G401.6 (cell line): ENCODE data around the gene MTHFD1L.

Source experiments
- FAIRE-seq: peaks from 2 replicates; lab custom pipeline; 2012; peaks lifted over from hg19 to GRCh38; lab: Jason Lieb, UNC

The MTHFD1L gene

DNA sequence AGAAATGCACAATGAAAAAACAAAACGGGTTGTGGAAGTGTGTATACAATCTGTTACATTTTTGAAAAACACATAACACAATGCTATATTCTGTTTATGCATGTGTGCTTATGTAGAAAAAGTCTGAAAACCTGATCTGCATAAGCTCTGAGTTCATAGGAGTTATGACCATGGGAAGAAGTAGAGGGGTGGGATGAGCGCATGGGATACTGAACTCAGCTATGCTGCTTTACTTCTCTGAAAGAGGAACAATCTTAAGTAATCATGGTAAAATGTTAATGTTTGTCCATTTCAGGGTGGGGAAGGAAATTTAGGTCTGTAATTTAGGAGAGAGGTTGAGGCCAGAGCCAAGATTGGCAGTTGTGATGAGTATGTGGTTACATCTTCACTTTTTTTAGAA lies 126.8 kb downstream of the MTHFD1L start:
- no peak for FAIRE-seq

DNA sequence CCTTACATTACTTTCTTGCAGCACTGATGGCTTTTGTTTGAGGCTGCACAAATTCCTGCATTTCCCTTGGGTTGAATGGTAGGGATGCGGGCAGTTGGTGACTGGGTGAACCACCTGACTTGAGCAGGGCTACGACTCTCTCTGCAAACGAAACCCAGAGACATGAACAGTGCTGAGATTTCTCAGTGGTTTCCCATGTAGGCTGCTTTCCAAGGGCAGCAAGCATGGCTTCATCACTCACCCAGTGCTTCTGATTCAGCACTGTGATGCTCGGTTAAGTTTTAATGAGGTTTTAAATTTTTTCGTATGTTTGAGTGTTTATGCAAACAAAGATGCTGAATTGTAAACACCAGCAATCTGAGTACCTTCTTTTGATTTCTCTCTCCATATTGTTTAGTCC lies 127.2 kb downstream of the MTHFD1L start:
- FAIRE-seq: no peak

DNA sequence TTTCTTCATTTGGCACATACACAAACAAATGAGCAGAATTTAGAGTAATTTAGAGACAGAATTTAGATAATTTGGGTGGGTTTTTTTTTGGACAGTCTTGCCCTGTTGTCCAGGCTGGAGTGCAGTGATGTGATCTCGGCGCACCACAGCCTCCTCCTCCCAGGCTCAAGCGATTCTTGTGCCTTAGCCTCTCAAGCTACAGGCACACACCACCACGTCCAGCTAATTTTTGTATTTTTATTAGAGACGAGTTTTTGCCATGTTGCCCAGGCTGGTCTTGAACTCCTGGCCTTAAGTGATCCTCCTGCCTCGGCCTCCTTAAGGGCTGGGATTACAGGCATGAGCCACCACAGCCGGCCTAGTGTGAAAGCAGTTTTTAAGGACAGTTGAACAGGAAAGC lies 127.8 kb downstream of the MTHFD1L start:
- no peak for FAIRE-seq

DNA sequence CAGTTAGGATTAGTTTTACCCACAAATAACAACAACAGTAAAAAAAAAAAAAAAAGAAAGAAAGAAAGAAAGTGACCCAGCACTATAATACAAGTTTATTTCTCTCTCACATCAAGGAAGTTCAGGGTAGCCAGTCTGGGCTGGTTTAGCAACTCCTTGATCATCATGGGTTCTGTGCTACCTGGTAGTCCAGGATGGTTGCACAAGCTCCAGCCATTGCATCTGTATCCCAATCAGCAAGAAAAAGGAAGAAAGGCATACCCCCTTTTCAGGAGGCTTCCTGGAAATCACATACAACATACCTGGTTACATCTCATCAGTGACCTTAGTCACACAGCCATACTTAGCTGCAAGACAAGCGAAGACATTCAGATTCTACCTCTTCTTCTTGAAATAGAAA lies 128.5 kb downstream of the MTHFD1L start:
- no peak for FAIRE-seq

DNA sequence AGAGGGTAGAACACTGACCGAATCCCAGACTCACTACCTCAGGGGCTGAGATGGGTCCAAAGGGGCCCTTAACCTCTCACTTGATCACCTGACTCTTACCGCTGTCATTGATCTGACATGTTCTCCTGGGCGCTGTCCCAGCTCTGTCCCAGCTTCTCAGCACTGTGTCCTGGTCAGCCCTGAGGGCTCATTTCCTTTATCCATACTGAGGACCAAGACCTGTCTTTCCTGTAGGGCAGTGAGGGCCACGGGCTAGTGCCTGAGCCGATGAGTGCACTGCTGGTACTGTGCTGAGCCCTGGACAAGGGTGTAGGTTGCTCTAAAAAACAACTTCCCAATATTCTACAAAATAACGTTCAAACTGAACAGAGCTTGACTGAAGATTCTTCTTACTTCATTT lies 131.5 kb downstream of the MTHFD1L start:
- FAIRE-seq: no peak

DNA sequence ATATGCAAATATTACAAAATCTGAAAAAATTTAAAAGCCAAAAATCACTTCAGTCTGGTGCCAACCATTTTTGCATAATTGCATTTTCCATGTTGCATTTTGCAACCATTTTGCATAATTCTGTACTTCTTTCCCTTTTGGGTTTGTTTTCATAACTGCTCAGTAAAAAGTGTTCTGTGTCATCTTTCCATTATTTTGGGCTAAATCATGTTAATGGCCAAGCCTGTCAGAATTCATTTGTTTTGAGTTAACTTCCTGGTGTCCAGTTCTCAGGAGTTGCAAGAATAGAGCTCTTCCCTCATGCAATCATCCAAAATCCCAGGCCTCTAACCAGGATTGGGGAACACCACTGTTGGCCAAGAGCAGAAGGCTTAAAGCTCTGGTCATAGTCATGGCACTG lies 133.6 kb downstream of the MTHFD1L start:
- FAIRE-seq: no peak

DNA sequence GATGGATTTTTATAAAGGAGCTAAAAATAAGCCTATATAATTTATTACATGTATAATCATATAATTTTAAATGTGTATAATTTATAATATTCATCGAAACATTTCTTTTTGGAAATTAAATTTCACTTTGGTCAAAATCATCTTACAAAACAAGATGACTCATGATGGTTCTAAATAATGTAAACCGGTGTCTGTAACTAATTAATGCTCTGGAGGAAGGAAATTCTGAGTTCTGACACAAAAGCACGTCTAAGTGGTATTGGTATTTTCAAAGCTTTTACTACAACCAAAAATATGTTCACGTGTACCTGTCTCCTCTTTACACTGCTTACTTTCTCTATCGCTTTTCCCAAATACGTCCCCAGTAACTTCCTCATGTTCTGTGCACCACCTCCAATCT lies 134.1 kb downstream of the MTHFD1L start:
- FAIRE-seq: no peak

DNA sequence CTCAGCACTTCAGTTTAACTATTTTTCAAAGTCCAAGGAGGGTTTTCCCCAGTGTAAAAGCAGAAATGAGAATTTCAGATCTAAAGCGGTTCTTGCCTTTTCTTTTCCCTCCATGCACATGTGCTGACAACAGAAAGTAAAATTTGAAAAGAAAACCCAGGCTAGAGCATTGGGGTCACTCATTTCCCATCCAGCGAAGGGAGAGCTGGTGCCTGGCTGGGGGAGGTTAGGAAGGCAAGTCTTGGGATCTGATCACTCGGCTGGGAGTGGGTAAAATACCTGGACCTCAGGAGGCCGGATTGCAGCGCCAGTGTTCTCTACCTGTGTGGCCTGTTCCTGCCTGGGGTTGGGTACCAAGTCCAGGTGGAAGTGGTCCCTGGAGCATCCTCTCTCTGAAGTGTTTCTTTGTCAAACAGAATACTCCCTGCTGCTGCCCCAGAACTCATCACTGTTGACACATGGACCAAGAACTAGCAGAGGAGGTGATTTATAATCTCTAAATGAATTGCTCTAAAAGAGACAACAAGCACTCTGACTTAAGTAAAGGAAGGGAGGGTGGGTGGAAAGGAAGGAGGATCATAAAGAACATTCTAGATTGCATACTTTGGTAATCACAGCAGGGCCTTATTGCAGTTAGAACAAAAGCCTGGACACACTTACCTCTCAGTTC lies 136.0 kb downstream of the MTHFD1L start:
- FAIRE-seq: no peak

DNA sequence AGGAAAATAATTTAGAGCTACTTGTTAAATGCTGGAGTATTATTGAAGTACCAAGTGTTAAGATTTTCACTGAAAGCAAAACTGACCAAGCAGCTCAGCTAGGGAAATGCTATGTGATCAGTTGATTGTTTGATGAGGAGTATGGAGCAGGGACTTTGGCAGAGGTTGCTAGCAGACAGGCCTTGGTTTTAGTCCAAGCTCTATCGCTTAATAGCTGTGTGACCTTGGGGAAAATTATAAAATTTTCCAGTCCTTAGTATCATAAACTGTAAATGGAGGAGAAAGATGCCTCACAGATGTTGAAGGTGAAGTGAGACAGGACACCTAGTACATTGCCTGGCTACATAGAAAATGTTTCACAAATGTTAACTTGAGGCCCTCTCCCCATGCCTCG lies 136.6 kb downstream of the MTHFD1L start:
- FAIRE-seq: no peak

DNA sequence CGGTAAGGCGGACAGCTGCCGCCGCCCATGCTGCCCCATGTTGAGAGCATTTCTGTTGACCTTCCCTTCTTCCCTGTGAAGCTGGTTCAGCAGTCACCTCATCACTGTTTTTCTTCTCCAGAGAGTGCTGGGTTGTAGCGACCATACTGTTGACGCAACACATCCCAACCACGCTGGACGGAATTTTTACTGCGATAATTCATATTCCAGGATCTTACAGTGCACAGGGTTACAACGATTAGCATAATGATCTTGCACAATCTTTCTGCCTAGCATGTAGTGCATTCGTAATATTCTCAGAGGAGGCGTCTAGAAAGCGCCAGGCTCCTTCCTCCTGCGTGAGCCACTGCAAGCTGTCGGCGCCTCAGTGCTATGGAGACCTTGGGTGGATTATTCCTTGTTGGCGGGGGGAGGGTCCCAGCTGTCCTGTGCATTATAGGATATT lies 137.0 kb downstream of the MTHFD1L start:
- FAIRE-seq: no peak

DNA sequence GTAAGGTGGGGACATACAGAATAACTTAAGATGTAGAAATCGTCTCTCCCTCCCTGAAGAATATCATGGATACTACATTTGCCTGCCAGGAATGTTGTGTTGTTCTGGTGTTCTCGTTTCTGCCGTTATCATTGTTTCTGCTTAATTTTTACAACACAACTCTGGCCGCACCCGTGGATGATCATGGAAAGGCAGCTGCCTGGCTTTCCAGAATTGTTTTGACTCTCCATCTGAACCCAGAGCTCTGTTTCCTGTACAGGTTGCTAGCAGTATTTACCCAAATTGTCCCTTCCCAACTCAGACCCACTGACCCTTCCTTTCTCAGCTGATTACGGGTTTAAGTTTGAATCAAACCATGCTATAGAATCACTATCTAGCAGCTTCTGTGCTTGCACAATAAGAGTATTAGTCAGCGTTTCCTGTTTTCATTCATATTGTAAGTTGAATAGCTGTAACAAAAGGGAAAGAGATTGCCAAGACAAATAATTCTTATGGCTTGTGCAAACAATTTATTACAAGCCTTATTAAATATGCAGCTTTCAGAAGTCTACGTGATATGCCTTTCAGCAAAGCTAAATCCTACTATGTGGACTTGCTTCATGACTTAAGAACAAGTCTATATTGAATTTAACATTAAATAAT lies 139.0 kb downstream of the MTHFD1L start:
- FAIRE-seq: no peak

DNA sequence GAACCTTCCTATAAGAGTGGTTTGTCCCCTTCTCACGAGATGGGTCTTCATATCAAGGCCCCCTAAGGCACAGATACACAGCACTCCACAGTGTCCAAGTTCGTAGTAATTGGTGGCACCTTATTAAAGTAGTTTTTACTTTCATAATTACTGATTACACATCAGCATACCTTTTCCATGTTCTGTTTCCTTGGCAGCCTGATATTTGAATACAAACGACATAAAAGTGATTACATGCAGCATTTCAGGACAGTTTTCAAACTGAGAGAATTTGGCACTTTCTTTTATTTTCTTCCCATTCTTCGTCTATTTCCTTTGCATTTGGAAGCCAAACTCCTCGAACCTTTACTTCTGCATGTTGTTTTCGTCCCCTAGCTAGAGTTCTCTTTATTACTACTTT lies 139.7 kb downstream of the MTHFD1L start:
- no peak for FAIRE-seq

DNA sequence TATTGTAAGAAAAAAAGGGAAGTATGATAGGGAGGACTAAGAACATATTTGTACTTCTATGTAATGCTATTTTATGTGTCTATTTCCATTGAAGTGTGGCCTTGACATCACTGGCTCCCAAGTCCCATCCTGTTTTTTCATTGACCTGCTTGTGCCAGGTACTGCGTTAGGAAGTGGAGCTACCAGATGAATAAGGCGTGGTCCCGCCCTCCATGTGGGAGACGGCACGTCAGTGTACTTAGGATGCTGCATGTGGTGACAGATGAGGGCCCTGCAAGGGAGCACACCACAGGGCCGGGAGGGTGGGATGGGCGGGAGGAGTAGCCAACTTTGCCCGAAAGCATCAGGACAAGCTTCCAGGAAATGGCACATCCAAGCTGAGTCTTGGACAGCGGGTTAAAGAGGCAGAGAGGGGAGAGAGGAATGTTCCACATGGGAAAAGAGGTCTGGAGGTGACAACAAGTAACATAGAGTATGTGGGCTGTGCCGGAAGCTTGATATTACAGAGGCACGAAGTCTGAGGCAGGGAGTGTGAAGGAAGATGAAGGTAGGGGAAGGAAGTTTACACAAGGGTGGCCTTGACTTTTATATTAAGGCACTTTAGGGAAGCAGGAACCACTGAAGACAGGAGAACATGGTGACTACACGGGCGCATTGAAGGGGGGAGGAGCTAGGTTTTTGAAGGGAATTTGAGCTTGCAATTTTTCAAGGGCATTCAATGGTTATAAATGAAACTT lies 140.6 kb downstream of the MTHFD1L start:
- FAIRE-seq: no peak

DNA sequence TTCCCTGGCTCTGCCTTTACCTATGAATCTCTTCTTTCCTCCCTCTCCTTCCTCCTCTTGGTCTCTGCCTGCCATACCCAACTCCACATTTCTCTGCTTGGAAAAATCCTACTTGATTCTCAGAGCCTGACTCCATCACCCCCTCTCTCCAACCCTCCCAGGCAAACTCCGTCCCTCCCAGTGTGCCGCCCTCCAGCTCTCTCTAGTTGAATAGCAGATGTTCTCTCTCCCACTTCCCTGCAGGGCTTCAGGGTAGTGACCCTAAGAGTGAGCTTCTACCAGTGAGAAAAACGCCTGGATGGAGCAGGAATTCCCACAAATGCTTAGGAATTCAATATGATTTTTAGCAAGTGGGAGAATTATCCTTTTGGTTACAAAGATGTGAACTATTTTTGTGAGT lies 141.6 kb downstream of the MTHFD1L start:
- FAIRE-seq: no peak

DNA sequence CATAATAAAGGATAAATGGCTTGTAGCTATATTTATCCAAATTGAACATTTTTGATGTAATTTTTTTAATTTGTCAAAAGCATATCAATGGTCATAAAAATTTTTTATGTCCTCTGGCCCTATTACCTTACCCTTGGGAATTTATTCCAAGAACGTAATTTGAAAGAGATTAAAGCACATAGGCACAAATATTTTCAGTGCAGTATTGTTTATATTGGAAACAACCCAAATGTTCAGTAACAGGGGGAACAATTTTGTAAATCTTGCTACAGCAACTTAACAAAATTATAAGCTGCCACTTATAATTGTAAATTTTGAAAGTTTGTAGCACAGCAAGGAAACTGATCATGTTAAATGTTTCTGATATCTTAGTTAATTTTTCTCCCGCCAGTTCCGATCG lies 142.4 kb downstream of the MTHFD1L start:
- FAIRE-seq: no peak

DNA sequence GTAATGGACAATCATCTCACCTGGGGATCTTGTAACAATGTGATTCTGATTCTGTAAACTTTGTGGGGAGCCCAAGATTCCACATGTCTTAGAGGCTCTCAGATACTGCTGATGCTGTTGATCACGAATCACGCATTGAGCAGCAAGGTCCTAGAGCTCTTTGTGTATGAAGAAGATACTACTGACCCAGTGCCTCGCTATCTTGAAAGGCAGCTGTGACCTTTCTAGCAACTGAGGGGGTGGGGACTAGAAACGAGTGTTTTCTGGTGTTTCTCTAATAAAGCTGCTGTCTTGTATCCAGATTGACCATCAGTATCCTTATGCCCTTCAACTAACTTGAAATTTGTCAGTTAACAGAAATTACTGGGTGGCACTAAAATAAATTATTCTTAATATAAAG lies 142.9 kb downstream of the MTHFD1L start:
- FAIRE-seq: no peak

DNA sequence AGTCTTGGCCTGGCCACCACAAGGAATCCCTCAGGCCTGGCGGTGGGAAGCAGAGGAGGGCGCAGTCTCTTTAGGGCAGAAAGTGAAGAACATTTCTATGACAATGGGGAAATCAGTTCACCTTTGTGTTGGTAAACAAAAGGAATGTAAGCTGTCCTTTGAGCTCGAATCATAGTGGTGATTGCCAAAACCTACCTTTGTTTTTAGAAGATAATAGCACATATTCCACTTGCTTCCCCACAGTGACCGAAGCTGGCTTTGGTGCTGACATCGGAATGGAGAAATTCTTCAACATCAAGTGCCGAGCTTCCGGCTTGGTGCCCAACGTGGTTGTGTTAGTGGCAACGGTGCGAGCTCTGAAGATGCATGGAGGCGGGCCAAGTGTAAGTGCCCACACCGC lies 144.1 kb downstream of the MTHFD1L start:
- FAIRE-seq: no peak

DNA sequence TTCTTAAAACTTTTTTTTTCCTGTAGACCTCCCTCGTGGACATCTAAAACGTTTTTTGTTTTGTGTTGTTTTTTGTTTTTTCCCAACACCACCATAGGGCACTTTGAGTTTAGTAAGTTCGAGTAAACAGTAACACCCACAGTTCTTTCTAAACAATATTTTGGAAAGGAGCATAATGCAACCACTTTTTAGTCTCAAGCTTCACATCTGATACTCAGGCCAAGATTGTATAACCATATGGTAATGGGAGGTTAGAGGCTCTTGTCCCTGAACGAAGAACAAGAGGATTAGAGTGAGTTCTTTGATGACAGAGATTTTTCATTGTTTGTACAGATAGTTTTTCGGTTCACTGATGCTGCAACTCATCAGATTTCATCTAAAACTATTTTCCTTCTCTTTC lies 144.6 kb downstream of the MTHFD1L start:
- FAIRE-seq: no peak

DNA sequence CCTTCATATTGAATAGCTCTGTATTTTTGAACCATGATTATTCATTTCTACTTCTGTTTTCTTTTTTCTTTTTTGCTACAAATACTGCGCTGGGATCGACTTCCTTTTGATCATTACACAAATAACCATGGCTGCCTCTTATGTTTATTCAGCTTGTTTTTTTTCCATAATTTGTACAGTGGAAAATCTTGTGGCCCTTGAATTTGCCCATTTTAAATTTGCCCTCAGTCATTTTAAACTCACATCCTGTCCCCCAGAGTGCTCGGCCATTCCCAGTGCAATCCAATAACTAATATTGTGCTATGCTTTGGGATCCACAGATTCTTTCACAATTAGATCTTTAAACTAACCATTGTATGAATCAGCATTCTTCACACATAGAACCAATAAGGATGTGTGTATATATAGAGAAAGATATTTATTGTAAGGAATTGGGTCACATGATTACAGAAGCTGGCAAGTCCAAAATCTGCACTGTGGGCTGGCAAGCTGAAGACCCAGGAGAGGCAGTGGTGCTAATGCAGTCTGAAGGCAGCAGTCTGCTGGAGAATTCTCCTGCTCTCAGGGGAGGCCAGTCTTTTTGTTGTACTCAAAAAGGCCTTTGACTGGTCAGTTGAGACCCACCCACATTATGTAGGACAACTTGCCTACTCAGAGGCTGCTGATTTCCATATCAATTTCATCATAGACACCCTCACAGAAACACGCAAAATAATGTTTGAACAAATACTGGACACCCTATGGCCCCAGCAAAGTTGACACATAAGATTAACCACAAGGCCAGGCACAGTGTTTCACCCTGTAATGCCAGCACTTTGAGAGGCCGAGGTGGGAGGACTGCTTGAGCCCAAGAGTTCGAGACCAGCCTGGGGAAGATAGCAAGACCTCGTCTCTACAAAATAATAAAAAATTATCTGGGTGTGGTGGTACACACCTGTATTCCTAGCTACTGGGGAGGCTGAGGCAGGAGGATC lies 147.1 kb downstream of the MTHFD1L start:
- no peak for FAIRE-seq

DNA sequence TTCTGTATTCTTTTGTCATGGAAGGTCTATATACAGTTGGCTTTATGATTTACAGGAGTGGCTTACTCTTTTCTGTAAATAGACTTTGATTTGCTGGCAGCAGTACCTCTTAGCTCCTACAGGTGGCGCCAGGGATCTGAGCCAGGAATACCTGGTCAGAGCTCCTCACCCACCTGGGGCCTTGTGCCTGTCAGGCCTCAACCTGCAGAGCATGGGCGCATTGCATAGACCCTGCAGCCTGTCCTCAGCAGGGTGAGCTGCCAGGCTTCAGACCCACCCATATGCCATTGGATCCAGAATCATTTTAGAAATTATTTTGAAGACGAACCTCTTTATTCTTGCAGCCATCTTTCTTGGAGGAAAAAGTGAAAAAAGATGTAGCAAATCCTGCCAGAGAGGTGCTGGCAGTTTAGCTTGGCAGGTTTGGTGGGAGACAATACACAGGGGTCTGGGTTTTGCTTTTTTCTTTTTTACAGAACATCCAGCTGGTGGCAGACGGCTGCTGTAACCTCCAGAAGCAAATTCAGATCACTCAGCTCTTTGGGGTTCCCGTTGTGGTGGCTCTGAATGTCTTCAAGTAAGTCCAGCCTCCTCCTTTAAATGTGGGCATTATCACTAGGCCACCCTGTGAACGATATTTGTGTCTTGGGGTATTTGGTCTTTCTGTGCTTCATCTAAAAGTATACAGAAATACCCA lies 149.1 kb downstream of the MTHFD1L start:
- FAIRE-seq: peak; percentile 47

DNA sequence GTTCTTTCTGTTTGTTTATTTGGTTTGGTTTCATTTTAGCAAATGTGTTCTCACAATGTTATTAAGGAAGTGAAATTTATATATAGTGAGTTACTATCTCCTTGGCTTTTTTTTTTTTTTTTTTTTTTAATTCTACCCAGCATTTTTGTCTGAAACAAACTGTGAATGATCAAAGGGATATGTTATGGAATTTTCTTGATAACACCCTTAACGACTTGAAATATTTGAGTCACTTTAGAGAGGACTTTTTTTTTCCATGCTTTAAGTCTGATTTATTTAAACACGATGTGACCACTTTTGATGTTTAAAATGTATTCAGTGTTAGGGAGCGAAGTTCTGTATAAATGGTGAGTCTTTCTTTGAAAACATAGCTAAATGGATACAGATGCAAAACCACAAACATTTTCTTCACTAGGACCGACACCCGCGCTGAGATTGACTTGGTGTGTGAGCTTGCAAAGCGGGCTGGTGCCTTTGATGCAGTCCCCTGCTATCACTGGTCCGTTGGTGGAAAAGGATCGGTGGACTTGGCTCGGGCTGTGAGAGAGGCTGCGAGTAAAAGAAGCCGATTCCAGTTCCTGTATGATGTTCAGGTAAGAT lies 149.7 kb downstream of the MTHFD1L start:
- no peak for FAIRE-seq
